AG04449 (cell line): Measurements from ENCODE around the gene ZNFX1.
"Not testable (repeated sequence)": the region's sequence is repeated elsewhere in the genome, so short reads cannot be mapped to it uniquely, and the experiment has no call there.

ENCODE experiments used
- CTCF ChIA-PET: fragments of 350-600 bp; formaldehyde crosslinking; extraction: SDS; loops from one replicate; lab custom pipeline; 2021; ENCODE audit warnings: antibody characterized with exemption; lab: Yijun Ruan, JAX
- POLR2A ChIA-PET: fragments of 400-600, 350-600 bp; formaldehyde crosslinking; extraction: SDS; loops from one replicate; lab custom pipeline; 2020; ENCODE audit warnings: antibody characterized with exemption, inconsistent platforms; lab: Yijun Ruan, JAX
- DNase-seq: peaks from one replicate; pipeline ENCODE4 v3.0.0-alpha.2; 2010; ENCODE audit warnings: low read depth, low spot score
- H3K4me3 ChIP-seq: 2 replicates; pipeline ENCODE4 v1.5.1; 2011; ENCODE audit warnings: low read depth, mild to moderate bottlenecking, control low read depth, low read length
- CTCF ChIP-seq: IDR thresholded peaks from one replicate; pipeline ENCODE4 v1.5.1; 2011; ENCODE audit warnings: mild to moderate bottlenecking, moderate library complexity, low read length, control low read depth, inconsistent platforms; ENCODE audit not compliant: insufficient read depth; ENCODE audit errors: missing control alignments

ZNFX1 gene

GRCh38 chr20:49219924-49220831 is 57.7 kb downstream of the ZNFX1 start:
- DNase-seq: no peak
- peak overlapping the region; percentile 100 for H3K4me3 ChIP-seq
- ChIA-PET POLR2A (no interaction called here), CTCF (interaction anchor here (1.7 to 4.3 kb wide), 2 partner anchors 87 to 91 kb away, joined by 5 to 53 read pairs; no protein-coding TSS in a partner anchor)
- no peak for TF ChIP-seq CTCF

GRCh38 chr20:49219091-49219923 is 58.5 kb downstream of the ZNFX1 start, which contains the start of gene DDX27:
TSS of gene DDX27 (plus strand) at chr20:49219416. CDS start at chr20:49219449, 33 bp downstream.
- peak; percentile 92 for DNase-seq
- H3K4me3 ChIP-seq: peak within 1 kb of the TSS; percentile 100
- ChIA-PET CTCF (interaction anchor here (4.3 to 8.3 kb wide), 3 partner anchors 12 to 90 kb away, joined by 53 to 258 read pairs (median 53); no protein-coding TSS in a partner anchor), POLR2A (interaction anchor here (0.5 to 1.0 kb wide), 7 partner anchors 10 to 86 kb away, joined by 3 to 8 read pairs (median 4); no protein-coding TSS in a partner anchor)
- TF ChIP-seq CTCF: no peak

GRCh38 chr20:49218739-49219090 is 59.1 kb downstream of the ZNFX1 start:
- POLR2A ChIA-PET: interaction anchor here (0.5 to 1.0 kb wide), 6 partner anchors 11 to 86 kb away, joined by 3 to 8 read pairs (median 4); no protein-coding TSS in a partner anchor
- peak overlapping the region; percentile 31 for H3K4me3 ChIP-seq
- not testable (repeated sequence) for DNase-seq
- CTCF ChIA-PET: interaction anchor here (4.3 to 8.3 kb wide), 3 partner anchors 12 to 90 kb away, joined by 53 to 258 read pairs (median 53); no protein-coding TSS in a partner anchor

- CTCF ChIA-PET: interaction anchor here (0.5 to 8.3 kb wide), 53 partner anchors 10 to 577 kb away, joined by 3 to 258 read pairs (median 5); partner anchors contain the start of genes CSE1L and STAU1
- POLR2A ChIA-PET: no interaction called here
- H3K4me3 ChIP-seq: peak overlapping the region; percentile 23; the same call in 1 of the 2 replicates
- peak; percentile 38 for DNase-seq
- TF ChIP-seq CTCF: peak; percentile 88
These were observed 60.8 kb downstream of the ZNFX1 start for GRCh38 chr20:49216991-49217578.

GRCh38 chr20:49215232-49215631 is 62.6 kb downstream of the ZNFX1 start:
- ChIA-PET CTCF (interaction anchor here (0.8 to 8.3 kb wide), 8 partner anchors 8 to 187 kb away, joined by 3 to 258 read pairs (median 32); partner anchors contain the start of gene STAU1), POLR2A (no interaction called here)
- no peak for DNase-seq
- H3K4me3 ChIP-seq: no peak overlapping the region
- TF ChIP-seq CTCF: no peak

GRCh38 chr20:49214571-49214970 is 63.3 kb downstream of the ZNFX1 start:
- POLR2A ChIA-PET: no interaction called here
- H3K4me3 ChIP-seq: no peak overlapping the region
- TF ChIP-seq CTCF: no peak
- DNase-seq: no peak
- CTCF ChIA-PET: interaction anchor here (0.8 to 8.3 kb wide), 7 partner anchors 9 to 187 kb away, joined by 3 to 258 read pairs (median 4); no protein-coding TSS in a partner anchor
